ENCODE measurements around the gene CORO2B. TPM values are rescaled to one million over a fixed set of nuclear protein-coding genes. Genes with fewer than 3 reads are reported as not detected.
"Not testable (repeated sequence)": the region's sequence is repeated elsewhere in the genome, so short reads cannot be mapped to it uniquely, and the experiment has no call there.

The CORO2B gene
- polyA plus RNA-seq, 1 donor: 5.4 TPM

DNA sequence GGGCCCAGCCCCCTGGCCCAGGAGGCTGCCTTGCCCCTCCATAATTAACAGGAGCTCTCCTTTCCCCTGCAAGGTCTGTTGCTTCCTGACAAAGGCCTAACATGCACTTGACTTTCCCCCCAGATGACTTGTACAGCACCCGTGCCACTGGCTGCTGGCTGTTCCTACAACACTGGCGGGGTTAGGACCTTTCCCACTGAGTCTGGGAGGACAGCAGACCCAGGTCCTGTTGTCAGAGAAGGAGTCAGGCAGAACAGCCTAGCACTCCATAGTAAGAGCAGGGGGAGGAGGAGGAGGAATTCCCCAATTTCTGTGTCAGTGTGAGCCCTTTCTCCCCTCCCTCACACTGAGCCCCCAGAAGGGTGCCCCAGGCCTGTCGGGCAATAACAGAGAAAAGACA lies 99.2 kb downstream of the CORO2B start:
- no peak overlapping the region for H3K27ac ChIP-seq (ENCODE audit: low read length)
- H3K9me3 ChIP-seq (ENCODE audit: control insufficient read depth, low read depth, low read length): no peaks in the 10 kb centered on the region
- H3K4me1 ChIP-seq (ENCODE audit: control insufficient read depth, insufficient read depth, low read length): no peaks in the 10 kb centered on the region
- DNase-seq: no peak
- H3K4me3 ChIP-seq (ENCODE audit: low read length): no peak overlapping the region
- H3K36me3 ChIP-seq (ENCODE audit: control insufficient read depth, insufficient read depth, low read length): no peaks in the 10 kb centered on the region
- WGBS (ENCODE audit: insufficient coverage, low lambda C conversion rate): no CpG with 5 or more reads among the region's 3 CpGs
- peaks cover 12% of the 10 kb centered on the region for H3K27me3 ChIP-seq (ENCODE audit: control insufficient read depth, insufficient read depth, low read length)

DNA sequence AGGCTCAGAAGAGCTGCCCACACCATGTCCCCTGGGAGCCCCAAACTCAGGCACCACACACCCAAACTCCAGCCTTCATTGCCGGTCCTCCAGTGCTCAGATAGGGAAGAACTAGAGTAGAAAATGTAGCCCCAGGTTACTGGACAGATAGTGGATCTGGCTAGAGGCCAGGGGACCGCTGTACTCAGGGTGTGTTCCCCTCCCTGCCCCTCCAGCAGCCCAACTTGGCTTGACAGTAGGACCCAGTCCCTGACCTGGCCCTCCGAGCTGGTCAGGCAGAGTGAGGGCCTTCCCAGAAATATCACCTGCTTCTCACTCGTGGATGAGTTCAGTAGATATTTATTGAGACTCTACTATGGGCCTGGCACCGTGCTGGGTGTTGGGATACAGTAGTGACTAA lies 100.0 kb downstream of the CORO2B start:
- Histone ChIP-seq H3K4me3 (ENCODE audit: low read length) (no peak overlapping the region), H3K27me3 (ENCODE audit: control insufficient read depth, insufficient read depth, low read length) (peaks cover 10% of the 10 kb centered on the region), H3K9me3 (ENCODE audit: control insufficient read depth, low read depth, low read length) (no peaks in the 10 kb centered on the region), H3K27ac (ENCODE audit: low read length) (no peak overlapping the region), H3K4me1 (ENCODE audit: control insufficient read depth, insufficient read depth, low read length) (no peaks in the 10 kb centered on the region), H3K36me3 (ENCODE audit: control insufficient read depth, insufficient read depth, low read length) (no peaks in the 10 kb centered on the region)
- WGBS (ENCODE audit: insufficient coverage, low lambda C conversion rate): no CpG with 5 or more reads among the region's 5 CpGs
- DNase-seq: no peak

DNA sequence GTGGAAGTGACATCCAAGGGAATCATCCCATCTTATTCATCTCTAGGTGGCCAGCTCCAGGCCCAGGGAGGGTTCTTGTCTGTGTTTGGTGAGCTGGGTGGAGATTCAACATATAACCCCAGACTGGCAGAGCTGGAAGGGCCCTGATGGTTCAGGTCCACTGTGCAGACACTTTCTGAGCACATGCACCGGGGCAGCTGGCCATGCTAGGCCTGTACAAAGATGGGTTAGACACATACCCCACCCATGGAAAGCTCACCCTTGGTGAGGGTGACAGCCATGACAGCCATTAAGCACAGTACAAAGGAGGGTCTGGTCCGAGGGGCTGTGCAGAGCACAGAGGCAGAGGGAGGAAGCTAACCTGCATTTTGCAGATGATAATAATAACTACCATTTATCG lies 100.4 kb downstream of the CORO2B start:
- no peak overlapping the region for H3K27ac ChIP-seq (ENCODE audit: low read length)
- no peaks in the 10 kb centered on the region for H3K36me3 ChIP-seq (ENCODE audit: control insufficient read depth, insufficient read depth, low read length)
- no peaks in the 10 kb centered on the region for H3K4me1 ChIP-seq (ENCODE audit: control insufficient read depth, insufficient read depth, low read length)
- H3K9me3 ChIP-seq (ENCODE audit: control insufficient read depth, low read depth, low read length): no peaks in the 10 kb centered on the region
- H3K27me3 ChIP-seq (ENCODE audit: control insufficient read depth, insufficient read depth, low read length): peaks cover 10% of the 10 kb centered on the region
- DNase-seq: no peak
- no peak overlapping the region for H3K4me3 ChIP-seq (ENCODE audit: low read length)
- no CpG with 5 or more reads among the region's 3 CpGs for WGBS (ENCODE audit: insufficient coverage, low lambda C conversion rate)

DNA sequence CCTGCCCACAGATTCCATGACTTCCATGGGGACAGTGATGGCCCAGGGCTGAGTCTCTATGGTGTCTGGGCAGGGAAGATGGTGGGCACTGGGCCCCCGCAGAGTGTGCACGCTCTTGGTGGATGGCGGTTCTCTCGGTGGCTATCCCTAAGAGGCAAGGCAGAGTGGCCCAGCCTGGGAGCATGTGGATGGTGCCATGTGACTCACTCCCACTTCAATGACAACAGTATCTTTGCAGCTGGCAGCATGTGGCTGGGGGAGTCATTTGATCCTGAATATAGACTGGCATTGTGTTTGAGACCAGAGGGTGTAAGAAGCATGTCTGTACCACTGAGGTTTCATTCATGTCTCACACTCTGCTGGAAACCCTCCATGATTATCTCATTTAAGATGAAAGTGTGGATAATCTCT lies 101.2 kb downstream of the CORO2B start:
- Histone ChIP-seq H3K36me3 (ENCODE audit: control insufficient read depth, insufficient read depth, low read length) (no peaks in the 10 kb centered on the region), H3K27ac (ENCODE audit: low read length) (no peak overlapping the region), H3K4me3 (ENCODE audit: low read length) (no peak overlapping the region), H3K4me1 (ENCODE audit: control insufficient read depth, insufficient read depth, low read length) (no peaks in the 10 kb centered on the region), H3K9me3 (ENCODE audit: control insufficient read depth, low read depth, low read length) (no peaks in the 10 kb centered on the region), H3K27me3 (ENCODE audit: control insufficient read depth, insufficient read depth, low read length) (peaks cover 10% of the 10 kb centered on the region)
- WGBS (ENCODE audit: insufficient coverage, low lambda C conversion rate): no CpG with 5 or more reads among the region's 4 CpGs
- no peak for DNase-seq

DNA sequence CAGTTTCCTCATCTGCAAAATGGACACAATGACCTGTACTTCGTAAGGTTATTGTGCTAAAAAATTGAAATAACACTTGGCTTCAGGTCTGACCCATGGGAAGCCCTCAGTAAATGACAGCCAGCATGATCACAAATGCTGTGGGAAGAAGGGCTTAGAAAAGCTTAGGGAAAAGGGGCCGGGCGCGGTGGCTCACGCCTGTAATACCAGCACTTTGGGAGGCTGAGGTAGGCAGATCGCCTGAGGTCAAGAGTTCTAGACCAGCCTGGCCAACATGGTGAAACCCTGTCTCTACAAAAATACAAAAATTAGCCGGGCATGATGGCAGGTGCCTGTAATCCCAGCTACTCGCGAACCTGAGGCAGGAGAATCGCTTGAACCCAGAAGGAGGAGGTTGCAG lies 102.0 kb downstream of the CORO2B start:
- not testable (repeated sequence) for H3K4me1 ChIP-seq (ENCODE audit: control insufficient read depth, insufficient read depth, low read length); H3K27me3 ChIP-seq (ENCODE audit: control insufficient read depth, insufficient read depth, low read length); H3K4me3 ChIP-seq (ENCODE audit: low read length); H3K9me3 ChIP-seq (ENCODE audit: control insufficient read depth, low read depth, low read length); H3K27ac ChIP-seq (ENCODE audit: low read length); H3K36me3 ChIP-seq (ENCODE audit: control insufficient read depth, insufficient read depth, low read length); DNase-seq
- WGBS (ENCODE audit: insufficient coverage, low lambda C conversion rate): no CpG with 5 or more reads among the region's 10 CpGs

DNA sequence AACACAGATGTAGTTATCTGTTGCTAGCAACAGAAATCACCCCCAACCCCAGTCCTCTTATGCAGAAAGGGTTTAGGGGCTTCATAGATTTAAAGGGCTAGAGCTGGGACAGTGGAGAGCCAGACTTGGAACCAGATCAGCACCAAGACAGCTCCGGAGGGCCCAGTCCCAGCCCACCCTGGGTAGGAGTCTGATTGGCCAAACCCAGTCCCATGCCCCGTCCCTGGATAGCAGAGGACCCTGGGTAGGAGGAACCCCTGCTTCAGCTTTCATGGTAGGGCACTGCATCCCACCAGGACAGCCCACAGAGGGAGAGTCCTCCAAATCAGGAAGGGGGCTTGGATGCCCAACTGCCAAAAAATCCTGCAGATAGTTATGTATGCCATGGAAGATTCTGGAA lies 103.0 kb downstream of the CORO2B start:
- no peaks in the 10 kb centered on the region for H3K4me1 ChIP-seq (ENCODE audit: control insufficient read depth, insufficient read depth, low read length)
- no peaks in the 10 kb centered on the region for H3K36me3 ChIP-seq (ENCODE audit: control insufficient read depth, insufficient read depth, low read length)
- no peak overlapping the region for H3K4me3 ChIP-seq (ENCODE audit: low read length)
- H3K9me3 ChIP-seq (ENCODE audit: control insufficient read depth, low read depth, low read length): no peaks in the 10 kb centered on the region
- WGBS (ENCODE audit: insufficient coverage, low lambda C conversion rate): no CpG with 5 or more reads among the region's 2 CpGs
- DNase-seq: no peak
- peaks cover 10% of the 10 kb centered on the region for H3K27me3 ChIP-seq (ENCODE audit: control insufficient read depth, insufficient read depth, low read length)
- no peak overlapping the region for H3K27ac ChIP-seq (ENCODE audit: low read length)

DNA sequence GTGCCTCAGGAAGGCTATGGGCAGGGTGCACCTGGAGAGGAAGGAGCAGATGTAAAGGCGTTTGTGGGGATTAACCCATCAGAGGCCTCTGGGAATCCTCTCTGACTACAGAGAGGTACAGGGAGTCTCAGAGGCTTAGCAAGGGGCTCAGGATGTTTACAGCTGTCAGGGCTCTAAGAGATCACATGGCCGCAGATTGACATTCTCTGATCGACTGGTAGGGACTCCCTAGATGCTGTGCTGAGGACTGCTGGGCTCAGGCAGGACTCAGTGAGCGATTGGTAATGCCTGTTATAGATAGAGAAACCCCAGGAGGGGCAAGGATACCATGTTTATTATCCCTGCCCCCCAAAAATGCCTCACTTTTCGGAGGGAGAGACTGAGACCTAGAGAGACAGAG lies 103.5 kb downstream of the CORO2B start:
- Histone ChIP-seq H3K27me3 (ENCODE audit: control insufficient read depth, insufficient read depth, low read length) (peaks cover 7% of the 10 kb centered on the region), H3K9me3 (ENCODE audit: control insufficient read depth, low read depth, low read length) (no peaks in the 10 kb centered on the region), H3K4me1 (ENCODE audit: control insufficient read depth, insufficient read depth, low read length) (no peaks in the 10 kb centered on the region), H3K4me3 (ENCODE audit: low read length) (no peak overlapping the region), H3K36me3 (ENCODE audit: control insufficient read depth, insufficient read depth, low read length) (no peaks in the 10 kb centered on the region), H3K27ac (ENCODE audit: low read length) (no peak overlapping the region)
- no peak for DNase-seq
- no CpG with 5 or more reads among the region's 5 CpGs for WGBS (ENCODE audit: insufficient coverage, low lambda C conversion rate)

DNA sequence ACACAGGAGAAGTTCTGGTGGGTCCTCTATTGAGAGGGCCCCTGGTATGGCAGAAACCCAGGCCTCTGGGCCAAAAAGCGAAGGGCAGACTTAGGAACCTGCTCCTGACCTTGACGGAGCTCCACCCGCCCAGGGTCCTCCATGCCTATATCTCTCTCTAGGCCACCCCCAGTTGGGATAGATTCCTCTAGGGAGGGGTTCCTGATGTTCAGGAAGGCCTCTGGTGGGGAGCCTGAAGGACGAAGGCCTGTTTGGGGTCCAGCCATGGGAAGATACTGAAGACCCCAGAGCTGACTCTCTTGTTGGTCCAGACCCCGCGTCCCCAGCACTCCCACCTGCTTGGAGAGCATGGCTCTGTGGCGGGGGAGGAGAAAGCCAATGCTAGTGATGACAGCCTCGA lies 104.2 kb downstream of the CORO2B start:
- Histone ChIP-seq H3K4me3 (ENCODE audit: low read length) (no peak overlapping the region), H3K36me3 (ENCODE audit: control insufficient read depth, insufficient read depth, low read length) (no peaks in the 10 kb centered on the region), H3K27ac (ENCODE audit: low read length) (no peak overlapping the region), H3K9me3 (ENCODE audit: control insufficient read depth, low read depth, low read length) (no peaks in the 10 kb centered on the region), H3K4me1 (ENCODE audit: control insufficient read depth, insufficient read depth, low read length) (no peaks in the 10 kb centered on the region), H3K27me3 (ENCODE audit: control insufficient read depth, insufficient read depth, low read length) (peaks cover 7% of the 10 kb centered on the region)
- WGBS (ENCODE audit: insufficient coverage, low lambda C conversion rate): no CpG with 5 or more reads among the region's 8 CpGs
- no peak for DNase-seq

DNA sequence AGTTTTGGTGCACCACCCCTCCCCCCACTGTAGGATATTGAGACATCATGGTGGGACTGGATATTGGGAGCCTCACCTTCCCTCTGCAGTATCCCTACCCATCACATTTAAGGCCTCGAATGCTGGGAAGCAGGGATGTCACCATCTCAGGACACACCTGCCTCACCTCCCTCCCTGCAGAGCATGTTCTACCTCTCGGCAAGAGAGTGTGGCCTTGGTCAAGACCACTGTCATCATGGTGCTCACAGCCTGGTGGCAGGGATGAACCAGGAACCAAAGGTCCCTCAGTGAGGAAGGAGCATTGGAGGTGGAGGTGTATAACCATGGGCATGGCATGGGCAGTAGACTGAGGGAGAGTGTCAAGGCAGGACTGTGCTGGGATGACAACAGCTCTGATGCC lies 104.8 kb downstream of the CORO2B start:
- no peak for DNase-seq
- WGBS (ENCODE audit: insufficient coverage, low lambda C conversion rate): no CpG with 5 or more reads among the region's 2 CpGs

DNA sequence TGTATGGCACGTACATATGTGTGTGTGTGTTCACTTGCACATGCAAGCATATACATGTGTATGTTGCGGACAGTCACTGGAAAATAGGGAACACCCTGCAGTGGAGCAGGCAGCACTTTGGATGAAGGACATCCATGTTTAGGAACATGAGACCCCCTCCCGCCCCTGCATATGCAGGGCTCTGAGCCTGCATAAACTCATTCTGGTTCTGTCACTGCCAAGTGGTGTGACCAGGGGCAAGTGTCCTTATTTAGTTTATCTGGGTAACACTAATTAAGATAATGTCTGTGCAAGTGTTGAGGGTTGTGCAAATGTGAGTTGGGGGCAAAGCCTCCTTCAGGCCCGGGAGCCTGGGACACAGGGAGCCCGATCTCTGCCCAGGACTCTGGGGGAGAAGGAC lies 105.7 kb downstream of the CORO2B start:
- H3K27ac ChIP-seq (ENCODE audit: low read length): no peak overlapping the region
- H3K4me1 ChIP-seq (ENCODE audit: control insufficient read depth, insufficient read depth, low read length): no peaks in the 10 kb centered on the region
- DNase-seq: no peak
- H3K27me3 ChIP-seq (ENCODE audit: control insufficient read depth, insufficient read depth, low read length): peaks cover 10% of the 10 kb centered on the region
- H3K4me3 ChIP-seq (ENCODE audit: low read length): no peak overlapping the region
- WGBS (ENCODE audit: insufficient coverage, low lambda C conversion rate): no CpG with 5 or more reads among the region's 5 CpGs
- H3K9me3 ChIP-seq (ENCODE audit: control insufficient read depth, low read depth, low read length): no peaks in the 10 kb centered on the region
- H3K36me3 ChIP-seq (ENCODE audit: control insufficient read depth, insufficient read depth, low read length): no peaks in the 10 kb centered on the region

More for the DNA sequence above, 104.8 kb downstream of the CORO2B start:
- Histone ChIP-seq H3K4me3 (ENCODE audit: low read length) (no peak overlapping the region), H3K27ac (ENCODE audit: low read length) (no peak overlapping the region), H3K36me3 (ENCODE audit: control insufficient read depth, insufficient read depth, low read length) (no peaks in the 10 kb centered on the region), H3K9me3 (ENCODE audit: control insufficient read depth, low read depth, low read length) (no peaks in the 10 kb centered on the region), H3K27me3 (ENCODE audit: control insufficient read depth, insufficient read depth, low read length) (peaks cover 7% of the 10 kb centered on the region), H3K4me1 (ENCODE audit: control insufficient read depth, insufficient read depth, low read length) (no peaks in the 10 kb centered on the region)

DNA sequence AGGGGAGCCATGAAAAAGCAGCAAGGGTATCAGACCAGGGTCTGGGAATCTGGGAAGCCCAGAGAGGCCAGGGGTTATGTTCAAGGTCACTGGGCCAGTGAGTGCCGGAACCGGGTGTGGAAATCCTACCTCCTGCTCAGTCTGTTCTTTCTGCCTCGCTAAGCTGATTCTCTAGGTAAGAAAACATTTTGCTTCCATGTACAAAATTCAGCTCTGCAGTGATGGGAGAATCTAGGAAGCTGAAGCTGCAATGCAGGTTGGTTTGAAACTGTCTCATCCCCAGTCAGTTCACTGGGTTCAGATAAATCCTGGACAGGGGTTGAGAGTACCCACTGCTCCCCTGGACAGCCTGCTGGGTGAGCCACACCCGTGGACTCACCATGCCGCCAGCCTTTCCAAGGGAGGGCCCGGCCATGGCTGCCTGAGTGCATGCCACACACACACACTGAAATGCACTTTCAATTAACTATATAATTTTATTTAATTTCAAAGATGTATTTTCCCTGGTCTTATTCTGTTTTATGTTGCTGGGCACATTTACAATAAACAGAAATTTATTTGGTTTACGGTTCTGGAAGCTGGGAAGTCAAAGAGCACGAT lies 108.4 kb downstream of the CORO2B start:
- H3K27ac ChIP-seq (ENCODE audit: low read length): no peak overlapping the region
- no peaks in the 10 kb centered on the region for H3K4me1 ChIP-seq (ENCODE audit: control insufficient read depth, insufficient read depth, low read length)
- no peak overlapping the region for H3K4me3 ChIP-seq (ENCODE audit: low read length)
- H3K27me3 ChIP-seq (ENCODE audit: control insufficient read depth, insufficient read depth, low read length): peaks cover 9% of the 10 kb centered on the region
- WGBS (ENCODE audit: insufficient coverage, low lambda C conversion rate): no CpG with 5 or more reads among the region's 8 CpGs
- no peaks in the 10 kb centered on the region for H3K36me3 ChIP-seq (ENCODE audit: control insufficient read depth, insufficient read depth, low read length)
- DNase-seq: no peak
- H3K9me3 ChIP-seq (ENCODE audit: control insufficient read depth, low read depth, low read length): no peaks in the 10 kb centered on the region

All from large intestine (tissue), 3 donors.